SK-N-DZ (cell line): Measurements from ENCODE around the gene AKAP6.
"Not testable (repeated sequence)": the region's sequence is repeated elsewhere in the genome, so short reads cannot be mapped to it uniquely, and the experiment has no call there.

Experiments used
- DNase-seq: peaks from one replicate; pipeline ENCODE4 v3.0.0-alpha.2; 2015; ENCODE audit warnings: low spot score

Gene AKAP6

GRCh38 chr14:32754209-32754608 is 425.1 kb downstream of the AKAP6 start:
- DNase-seq = no peak

DNA sequence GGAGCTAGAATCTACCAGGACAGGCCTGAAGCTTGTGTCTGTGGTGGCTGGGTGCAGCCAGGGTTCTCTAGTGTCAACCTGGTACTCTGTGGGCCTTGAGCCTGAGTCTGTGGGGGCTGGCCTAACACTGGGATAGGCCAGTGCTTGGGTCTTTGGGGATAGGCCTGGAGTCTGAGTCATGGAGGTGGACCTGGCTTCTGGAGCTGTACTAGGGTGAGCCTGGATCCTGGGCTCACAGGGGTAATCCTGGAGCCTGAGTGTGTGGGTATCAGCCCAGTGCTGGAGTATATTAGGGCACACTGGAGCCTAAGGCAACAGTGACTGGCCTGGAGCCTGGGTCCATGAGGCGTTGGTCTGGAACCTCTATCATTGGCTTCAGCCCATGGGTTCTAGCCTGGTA is 427.1 kb downstream of the AKAP6 start:
- no peak for DNase-seq

- DNase-seq = no peak
These were observed 427.7 kb downstream of the AKAP6 start for GRCh38 chr14:32756775-32757174.

- DNase-seq = no peak
These were observed 428.5 kb downstream of the AKAP6 start for GRCh38 chr14:32757568-32757967.

GRCh38 chr14:32761381-32761968 is 432.4 kb downstream of the AKAP6 start:
- no peak for DNase-seq

DNA sequence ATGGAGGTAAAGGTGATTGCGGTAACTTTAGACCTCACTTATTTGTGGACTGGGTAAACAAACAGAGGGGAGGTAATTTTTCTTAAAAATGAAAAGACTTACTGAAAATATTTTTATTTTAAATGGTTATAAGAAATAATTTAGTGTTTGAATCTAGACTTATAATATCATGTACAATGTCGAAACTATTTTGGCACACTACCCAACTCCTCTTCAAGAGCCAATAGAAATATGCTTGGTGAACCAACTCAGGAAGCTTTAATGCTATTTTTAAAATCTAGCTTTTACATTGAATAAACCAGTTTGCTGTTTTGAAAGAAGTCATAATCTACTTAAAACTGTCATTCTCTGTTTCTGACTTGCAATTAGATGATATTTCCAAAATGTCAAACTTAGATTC is 433.8 kb downstream of the AKAP6 start:
- no peak for DNase-seq

DNA sequence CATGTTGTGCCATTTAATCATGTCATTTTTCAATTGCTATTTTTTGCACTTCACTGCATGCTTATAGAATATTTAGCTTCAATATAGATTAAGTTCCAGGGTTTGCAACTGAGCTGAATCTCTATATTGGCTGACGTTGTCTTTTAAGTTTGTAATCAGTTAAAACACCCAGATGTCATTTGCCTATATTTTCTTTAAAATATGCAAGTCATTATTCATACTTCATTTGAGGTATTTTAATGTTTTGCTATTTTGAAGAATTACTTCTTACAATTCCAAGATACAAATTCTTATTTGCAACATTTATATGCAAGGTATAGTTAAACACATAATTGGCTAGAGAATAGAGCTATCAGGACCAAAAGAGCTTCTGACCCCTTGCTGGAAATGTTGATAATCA is 434.6 kb downstream of the AKAP6 start:
- no peak for DNase-seq

GRCh38 chr14:32764131-32764530 is 435.0 kb downstream of the AKAP6 start:
- DNase-seq = no peak

GRCh38 chr14:32770422-32770821 is 441.3 kb downstream of the AKAP6 start:
- DNase-seq = no peak

- DNase-seq = no peak
These were observed 445.1 kb downstream of the AKAP6 start for GRCh38 chr14:32774214-32774613.

- DNase-seq = no peak
These were observed 450.7 kb downstream of the AKAP6 start for GRCh38 chr14:32779840-32780239.

DNA sequence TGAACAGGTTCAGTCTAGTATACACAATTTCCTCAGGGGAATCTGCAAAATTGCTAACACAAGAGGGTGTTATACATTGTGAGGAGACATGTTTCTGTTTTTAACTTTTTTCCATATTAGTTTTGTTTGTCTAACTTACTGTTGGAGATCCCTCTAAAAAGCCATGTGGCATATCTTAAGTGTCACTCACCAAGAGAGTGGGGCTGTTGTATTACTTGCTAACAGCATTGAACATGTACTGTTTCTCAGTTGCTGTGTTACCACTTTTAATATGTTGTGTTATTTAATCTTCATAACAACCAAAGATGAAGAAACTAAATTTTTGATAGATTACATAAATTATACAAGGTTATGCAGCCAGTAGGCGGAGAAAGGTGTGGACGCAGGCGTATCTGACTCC is 455.3 kb downstream of the AKAP6 start:
- DNase-seq = no peak

- no peak for DNase-seq
These were observed 456.5 kb downstream of the AKAP6 start for GRCh38 chr14:32785585-32785984.

DNA sequence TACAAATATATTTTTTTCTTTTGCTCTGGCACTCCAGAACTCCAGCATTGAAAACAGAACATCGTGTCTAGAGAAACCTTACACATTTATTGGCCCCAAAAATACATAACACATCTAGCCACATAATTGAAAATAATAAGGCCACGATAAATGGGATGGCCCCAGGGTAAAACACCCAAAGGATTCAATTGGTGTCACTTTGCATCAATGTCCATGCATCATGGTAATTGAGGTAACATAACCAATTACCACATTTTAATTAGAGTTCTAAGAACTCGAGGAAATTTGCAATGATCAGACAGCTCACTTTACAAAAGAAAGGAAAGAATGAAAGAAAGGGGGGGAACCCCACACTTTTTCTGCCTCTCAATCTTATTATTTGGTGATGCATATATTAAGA is 457.8 kb downstream of the AKAP6 start:
- no peak for DNase-seq

- not testable (repeated sequence) for DNase-seq
These were observed 463.9 kb downstream of the AKAP6 start for GRCh38 chr14:32793033-32793432.

DNA sequence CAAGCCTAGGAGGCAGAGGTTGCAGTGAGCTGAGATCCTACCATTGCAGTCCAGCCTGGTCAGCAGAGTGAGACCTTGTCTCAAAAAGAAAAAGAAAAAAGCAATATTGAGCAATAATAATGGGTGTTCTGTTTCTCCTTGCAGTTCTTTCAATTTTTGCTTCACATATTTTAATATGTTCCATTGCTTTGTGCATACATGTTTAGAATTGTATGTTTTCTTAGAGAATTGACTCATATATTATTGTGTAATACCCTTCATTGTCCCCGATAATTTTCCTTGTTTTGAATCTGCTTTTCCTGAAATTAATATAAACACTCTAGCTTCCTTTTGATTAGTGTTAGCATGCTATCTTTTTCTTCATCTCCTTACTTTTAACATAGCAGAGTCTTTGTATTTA is 471.2 kb downstream of the AKAP6 start:
- DNase-seq = no peak

GRCh38 chr14:32802295-32802694 is 473.2 kb downstream of the AKAP6 start:
- DNase-seq = no peak

- DNase-seq = no peak
These were observed 476.9 kb downstream of the AKAP6 start for GRCh38 chr14:32805979-32806378.

DNA sequence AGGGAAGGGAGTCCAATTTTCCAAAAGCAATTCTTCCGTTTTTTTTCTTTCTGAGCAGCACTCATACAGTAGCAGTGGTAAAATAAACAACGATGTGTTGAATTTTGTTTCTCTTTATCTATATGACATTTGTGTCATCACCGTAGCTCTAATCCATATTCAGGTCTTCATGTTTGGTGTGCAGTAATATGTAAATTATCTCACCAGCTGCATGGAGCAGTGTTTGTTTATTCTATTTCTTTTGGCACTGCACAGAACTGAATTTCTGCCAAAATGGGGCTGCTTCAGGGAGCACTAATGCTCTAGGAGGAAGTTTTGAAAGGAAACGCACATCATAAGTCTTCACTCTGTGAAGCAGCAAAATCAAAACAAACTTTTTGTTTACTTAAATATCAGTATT is 479.5 kb downstream of the AKAP6 start:
- no peak for DNase-seq

- DNase-seq = no peak
These were observed 480.2 kb downstream of the AKAP6 start for GRCh38 chr14:32809255-32809654.

GRCh38 chr14:32813401-32813800 is 484.3 kb downstream of the AKAP6 start:
- DNase-seq = no peak

GRCh38 chr14:32814721-32815120 is 485.6 kb downstream of the AKAP6 start:
- no peak for DNase-seq

- no peak for DNase-seq
These were observed 487.5 kb downstream of the AKAP6 start for GRCh38 chr14:32816588-32816987.

GRCh38 chr14:32817780-32818179 is 488.7 kb downstream of the AKAP6 start:
- DNase-seq = no peak
